GM18498 (cell line): ENCODE data around the gene ICAM4.
"Not testable (repeated sequence)": the region's sequence is repeated elsewhere in the genome, so short reads cannot be mapped to it uniquely, and the experiment has no call there.

Experiments used
- ATAC-seq: cut with Tn5 transposase; IDR thresholded peaks from one replicate; pipeline ENCODE4 v1.9.1; 2021; ENCODE audit warnings: mild to moderate bottlenecking, moderate library complexity; ENCODE audit not compliant: unreplicated experiment

Gene ICAM4, protein sequence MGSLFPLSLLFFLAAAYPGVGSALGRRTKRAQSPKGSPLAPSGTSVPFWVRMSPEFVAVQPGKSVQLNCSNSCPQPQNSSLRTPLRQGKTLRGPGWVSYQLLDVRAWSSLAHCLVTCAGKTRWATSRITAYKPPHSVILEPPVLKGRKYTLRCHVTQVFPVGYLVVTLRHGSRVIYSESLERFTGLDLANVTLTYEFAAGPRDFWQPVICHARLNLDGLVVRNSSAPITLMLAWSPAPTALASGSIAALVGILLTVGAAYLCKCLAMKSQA

GRCh38 chr19:10286803-10287737 is at the start of gene ICAM4:
Gene ICAM4, plus strand, starts transcription at chr19:10286955. Its CDS starts 58 bp downstream, at chr19:10287013.
- ATAC-seq = no peak

DNA sequence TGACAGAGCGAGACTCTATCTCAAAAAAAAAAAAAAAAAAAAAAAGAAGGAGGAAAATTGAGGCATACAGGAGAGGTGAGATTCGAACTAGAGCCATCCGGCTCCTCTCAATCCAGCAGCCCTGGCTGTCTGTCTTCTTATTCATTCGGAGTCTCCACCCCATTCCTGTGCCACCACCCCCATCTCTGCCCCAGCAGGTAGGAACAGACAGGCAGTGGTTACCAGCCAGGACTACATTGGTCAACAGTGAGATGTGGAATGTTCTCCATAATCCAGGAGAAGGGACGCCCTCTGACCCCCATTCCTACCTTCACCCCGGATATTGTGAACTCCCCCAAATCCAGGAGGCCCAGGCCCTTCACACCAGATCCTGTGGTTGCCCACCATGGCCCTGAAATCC is 49.1 kb upstream of the ICAM4 start:
- no peak for ATAC-seq

DNA sequence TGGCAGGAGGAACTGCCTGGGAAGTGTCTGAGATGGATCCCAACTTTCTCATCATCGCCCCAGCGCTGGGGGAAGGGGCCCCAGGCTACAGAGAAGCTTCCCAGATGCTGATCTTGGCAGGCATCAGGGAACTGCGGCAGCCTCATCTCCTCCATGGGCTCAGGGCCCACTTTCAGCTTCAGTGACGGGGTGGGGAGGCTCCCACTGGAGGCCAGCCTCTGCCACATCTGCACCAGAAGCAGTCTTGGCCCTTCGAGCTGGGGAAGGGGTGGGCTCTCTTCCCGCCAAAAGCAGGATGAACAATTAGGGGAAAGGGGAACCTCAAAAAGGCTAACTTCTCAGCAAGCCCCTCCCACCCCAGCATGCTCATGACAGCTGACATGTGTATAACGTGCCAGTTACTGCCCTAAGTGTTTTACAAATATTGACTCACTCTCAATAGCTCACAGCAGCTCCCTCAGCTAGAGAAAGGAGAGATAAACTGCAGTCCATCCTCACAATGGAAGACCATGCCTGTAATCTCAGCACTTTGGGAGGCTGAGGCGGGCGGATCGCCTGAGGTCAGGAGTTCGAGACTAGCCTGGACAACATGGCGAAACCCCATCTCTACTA is 48.5 kb upstream of the ICAM4 start:
- no peak for ATAC-seq

- not testable (repeated sequence) for ATAC-seq
Measured at GRCh38 chr19:10241826-10242449, 44.8 kb upstream of the ICAM4 start.

DNA sequence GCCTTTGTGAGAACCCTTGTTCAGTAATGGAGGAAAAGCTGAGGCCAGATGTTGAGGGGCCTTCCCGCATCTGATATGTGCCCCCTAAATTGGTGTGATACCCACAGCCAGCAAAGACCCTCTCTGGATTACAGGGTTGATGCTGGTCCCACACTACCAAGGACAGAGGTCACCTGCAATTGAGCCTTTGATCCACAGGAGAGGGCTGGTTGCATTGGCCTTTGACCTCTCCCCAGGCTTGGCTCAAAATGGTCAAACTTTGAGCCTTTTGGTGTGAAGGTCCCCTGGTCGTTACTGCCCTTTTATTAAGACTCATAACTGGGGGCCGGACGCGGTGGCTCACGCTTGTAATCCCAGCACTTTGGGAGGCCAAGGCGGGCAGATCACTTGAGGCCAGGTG is 43.1 kb upstream of the ICAM4 start:
- no peak for ATAC-seq

DNA sequence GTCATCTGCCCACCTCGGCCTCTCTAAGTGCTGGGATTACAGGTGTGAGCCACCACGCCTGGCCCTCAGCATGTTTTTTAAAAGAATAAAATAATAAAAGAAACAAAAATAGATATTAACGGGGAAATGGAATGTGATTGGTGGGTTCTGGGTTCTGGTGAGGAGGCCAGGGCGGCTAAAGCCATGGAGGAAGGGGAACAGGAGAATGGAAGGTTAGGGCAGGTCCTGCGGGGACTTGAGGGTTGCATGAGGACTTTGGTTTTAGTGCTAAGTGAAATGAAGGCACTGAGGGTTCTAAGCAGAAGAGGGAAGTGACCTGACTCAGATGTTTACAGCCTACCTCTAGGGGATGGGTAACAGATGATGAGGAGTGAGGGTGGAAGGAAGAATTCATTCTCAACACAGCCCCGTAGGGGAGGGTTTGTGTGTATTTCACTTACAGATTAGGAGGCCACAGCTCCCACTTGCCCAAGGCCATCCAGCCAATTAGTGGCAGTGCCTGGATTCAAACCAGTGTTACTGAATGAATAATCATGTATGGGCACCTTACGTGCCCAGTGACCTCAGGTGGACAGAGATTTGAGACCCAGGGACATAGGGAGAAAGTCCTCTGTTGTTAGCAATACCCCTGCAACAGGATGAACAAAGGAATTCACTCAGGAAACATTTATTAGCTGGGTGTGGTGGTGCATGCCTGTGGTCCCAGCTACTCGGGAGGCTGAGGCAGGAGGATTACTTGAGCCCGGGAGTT is 41.4 kb upstream of the ICAM4 start:
- no peak for ATAC-seq

DNA sequence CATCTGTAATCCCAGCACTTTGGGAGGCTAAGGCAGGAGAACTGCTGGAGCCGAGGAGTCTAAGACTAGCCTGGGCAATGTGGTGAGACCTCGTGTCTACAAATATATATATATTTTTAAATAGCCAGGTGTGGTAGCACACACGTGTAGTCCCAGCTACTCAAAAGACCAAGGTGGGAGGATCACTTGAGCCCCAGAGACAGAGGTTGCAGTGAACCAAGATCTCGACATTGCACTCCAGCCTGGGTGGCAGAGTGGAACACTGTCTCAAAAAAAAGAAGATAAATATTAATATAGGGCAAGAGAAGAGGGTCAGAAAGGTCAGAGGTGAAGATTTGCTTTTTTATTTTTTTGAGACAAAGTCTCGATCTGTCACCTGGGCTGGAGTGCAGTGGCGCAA is 40.2 kb upstream of the ICAM4 start:
- ATAC-seq = no peak

GRCh38 chr19:10251792-10252694 is 34.7 kb upstream of the ICAM4 start, which contains the start of gene MRPL4:
Gene MRPL4, plus strand, starts transcription at chr19:10252214. Its CDS starts 40 bp downstream, at chr19:10252254.
- peak; percentile 88 for ATAC-seq

- ATAC-seq = no peak
Measured at GRCh38 chr19:10252707-10253106, 34.0 kb upstream of the ICAM4 start.

- no peak for ATAC-seq
Measured at GRCh38 chr19:10254244-10254643, 32.5 kb upstream of the ICAM4 start.

DNA sequence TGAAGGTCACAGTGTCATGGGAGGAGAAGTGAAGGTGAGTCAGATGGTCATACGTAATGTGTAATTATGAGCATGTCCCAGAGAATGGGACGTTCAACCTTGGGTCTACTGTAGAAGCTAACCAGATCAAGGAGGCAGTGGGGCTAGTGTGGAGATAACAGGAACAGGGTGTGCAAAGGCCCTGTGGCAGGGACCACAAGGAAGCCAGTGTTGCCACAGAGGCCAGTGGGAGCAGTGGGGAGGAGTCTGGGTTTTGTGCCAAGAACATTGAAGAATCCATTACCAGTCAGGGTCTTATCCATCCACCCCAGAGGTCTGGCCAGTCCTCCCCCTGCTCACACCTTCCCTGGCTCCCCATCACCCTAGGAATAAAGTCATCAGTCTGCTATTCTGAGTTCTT is 31.4 kb upstream of the ICAM4 start:
- no peak for ATAC-seq

DNA sequence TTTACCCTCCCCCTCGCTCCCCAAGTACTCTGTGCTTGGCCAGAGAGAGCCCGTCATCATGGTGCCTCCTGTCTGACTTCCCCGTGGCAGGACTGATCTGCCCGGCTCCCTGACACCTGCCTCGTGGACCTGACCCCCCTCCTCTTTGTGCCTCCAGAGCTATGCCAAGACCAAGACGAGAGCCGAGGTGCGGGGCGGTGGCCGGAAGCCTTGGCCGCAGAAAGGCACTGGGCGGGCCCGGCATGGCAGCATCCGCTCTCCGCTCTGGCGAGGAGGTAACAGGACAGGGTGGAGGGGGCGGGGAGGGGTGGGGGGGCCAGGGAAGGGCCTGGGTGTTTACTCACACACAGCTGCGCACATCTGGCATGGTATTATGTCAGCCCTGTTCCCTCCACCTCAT is 30.2 kb upstream of the ICAM4 start:
- no peak for ATAC-seq

DNA sequence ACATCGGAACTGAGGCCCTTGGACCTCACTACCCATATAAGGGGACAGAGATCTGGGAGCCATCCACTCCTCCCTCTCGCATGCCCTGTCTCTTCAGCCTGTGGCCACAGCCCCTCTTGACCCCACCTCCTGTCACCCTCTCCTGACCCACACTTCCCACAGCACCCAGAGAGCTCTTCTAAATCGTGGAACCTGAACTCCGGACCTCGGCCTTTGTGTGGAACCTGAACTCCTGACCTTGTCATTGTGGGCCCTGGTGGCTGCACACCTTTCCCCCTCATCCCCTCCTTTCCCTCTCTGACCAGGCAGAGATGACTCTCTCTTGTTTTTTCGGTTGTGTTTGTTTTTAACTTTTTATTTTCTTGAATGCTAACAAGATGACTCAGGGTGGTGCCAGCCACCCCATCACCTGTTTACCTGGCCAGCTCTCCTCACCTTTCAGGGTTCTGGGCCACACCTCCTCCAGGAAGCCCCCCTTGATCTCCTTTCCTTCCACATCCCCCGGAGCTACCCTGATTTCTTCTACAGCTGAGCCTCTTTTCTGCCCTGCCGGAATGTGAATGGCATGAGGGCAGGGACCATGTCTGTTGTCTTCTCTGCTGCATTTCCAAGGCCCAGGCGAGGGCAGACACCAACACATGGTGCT is 29.7 kb upstream of the ICAM4 start:
- ATAC-seq = no peak

- no peak for ATAC-seq
Measured at GRCh38 chr19:10258080-10258710, 28.6 kb upstream of the ICAM4 start.

DNA sequence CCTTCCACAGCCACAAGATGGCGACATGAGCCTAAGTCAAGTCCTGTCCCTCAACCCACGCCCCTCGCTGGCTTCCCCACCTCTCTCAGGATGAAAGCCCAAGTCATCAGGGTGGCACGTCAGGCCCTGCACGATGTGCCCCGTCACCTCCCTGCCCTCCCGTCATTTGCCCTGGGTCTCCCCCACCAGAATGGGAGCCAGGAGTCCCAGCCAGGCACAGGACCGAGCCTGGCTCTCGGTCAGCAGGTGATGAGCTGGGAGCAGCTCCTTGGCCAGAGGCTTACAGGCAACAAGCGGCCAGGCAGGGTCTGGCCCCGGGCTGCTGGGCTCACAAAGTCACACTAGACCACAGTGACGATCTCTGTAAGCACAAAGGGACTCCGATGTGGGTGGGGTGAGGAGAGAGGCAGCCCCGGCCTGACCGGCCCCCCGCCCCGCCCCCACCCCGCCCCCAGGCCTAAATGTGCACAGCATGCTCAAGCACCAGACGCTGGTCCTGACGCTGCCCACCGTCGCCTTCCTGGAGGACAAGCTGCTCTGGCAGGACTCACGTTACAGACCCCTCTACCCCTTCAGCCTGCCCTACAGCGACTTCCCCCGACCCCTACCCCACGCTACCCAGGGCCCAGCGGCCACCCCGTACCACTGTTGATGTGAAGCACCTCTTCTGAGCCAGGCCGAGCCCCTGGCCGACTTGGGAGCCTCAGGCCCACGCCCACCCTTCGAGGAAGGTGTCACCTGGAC is 27.4 kb upstream of the ICAM4 start:
- no peak for ATAC-seq

DNA sequence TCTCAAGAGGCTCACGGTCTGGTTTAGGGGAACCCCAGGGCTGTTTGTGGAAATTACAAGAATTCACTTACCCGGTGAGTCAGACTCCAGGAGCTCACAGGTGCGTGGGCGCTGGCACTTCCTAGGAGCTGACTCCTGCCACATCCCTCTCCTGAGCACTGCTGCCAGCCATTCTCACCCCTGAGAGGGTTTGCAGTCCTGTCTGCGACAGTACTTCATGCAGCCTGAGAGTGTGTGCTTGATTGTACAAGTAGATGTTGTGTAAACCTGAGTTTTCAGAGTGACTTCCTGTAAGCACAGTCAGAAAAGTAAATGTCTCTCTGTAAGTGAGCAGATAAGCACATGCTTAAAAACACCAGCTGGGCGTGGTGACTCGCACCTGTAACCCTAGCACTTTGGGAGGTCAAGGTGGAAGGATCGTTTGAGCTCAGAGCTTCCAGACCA is 26.6 kb upstream of the ICAM4 start:
- no peak for ATAC-seq

GRCh38 chr19:10262771-10263170 is 24.0 kb upstream of the ICAM4 start:
- no peak for ATAC-seq

GRCh38 chr19:10266706-10267105 is 20.0 kb upstream of the ICAM4 start:
- ATAC-seq = no peak
